ENCODE results near the gene SGMS2.

Gene SGMS2

DNA sequence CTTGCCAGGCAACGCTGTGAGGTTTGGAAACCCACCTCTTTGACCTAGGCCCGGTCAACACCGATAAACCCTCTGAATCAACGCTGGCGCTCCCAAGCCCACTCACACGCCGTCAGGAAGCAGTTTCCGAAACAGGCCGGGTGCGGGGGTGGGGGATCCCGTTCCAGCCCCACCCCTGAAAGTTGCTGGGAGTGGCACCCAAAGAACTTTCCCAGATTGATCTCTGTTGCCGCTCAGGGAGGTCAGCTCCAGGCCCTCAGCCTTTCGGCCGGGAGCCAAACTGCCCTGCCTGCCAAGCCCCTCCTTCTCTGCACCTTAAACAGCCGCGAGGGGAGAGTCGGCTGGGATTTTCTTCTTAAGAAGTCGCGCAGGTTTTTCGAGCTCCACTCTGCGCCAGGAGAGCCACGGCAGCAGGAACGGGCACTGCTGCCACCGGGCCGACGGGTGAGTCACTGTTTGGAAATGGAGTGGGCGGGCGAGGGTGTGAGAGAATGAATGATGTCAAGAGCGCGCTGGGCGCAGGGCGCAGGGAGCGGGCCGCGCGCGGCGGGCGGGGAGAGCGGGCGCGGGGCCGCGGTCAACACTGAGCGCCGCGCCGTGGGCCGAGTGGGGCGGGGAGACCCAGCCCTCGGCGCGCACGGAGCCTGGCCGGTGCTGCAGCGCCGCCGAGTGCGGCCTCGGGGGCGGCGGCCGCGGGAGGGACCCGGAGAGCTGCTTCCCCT lies at the start of gene SGMS2:
TSS of gene SGMS2 (plus strand) at position 583 of the 722 bp plus-strand sequence. CDS start 70,622 bp downstream, outside the sequence.
- Histone ChIP-seq H3K27ac (peak within 1 kb of the TSS; percentile 43; the same call in 1 of the 2 replicates), H3K4me3 (ENCODE audit: low read depth, low read length) (peak within 1 kb of the TSS; percentile 92), H3K27me3 (ENCODE audit: insufficient read depth, low read depth, severe bottlenecking) (no peaks in the 10 kb centered on the region), H3K9me3 (ENCODE audit: severe bottlenecking) (no peaks in the 10 kb centered on the region), H3K36me3 (no peaks in the 10 kb centered on the region)
- no peak for TF ChIP-seq CTCF (IDR thresholded peaks at IDR 0.05; ENCODE audit: low read depth, low read length)
- DNase-seq, result peak; percentile 73

DNA sequence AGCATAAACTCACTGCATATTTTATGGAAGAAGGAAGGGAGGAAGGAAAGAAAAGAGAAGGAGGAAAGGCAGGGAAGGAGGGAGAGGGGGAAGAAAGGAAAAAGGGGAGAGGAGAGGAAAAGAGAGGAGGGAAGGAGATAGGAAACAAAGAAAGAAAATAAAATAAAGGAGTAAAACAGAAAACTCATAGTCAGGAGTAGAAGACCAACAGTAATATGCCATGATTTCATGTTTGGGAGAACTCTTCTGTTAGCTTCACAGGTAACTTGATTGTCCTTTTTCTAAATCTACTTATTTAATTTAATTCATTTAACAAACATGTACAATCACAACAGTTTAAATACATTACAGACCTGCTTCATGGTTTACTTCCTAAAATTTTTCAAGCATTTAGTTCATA lies 46.8 kb upstream of the SGMS2 start:
- TF ChIP-seq CTCF (IDR thresholded peaks at IDR 0.05; ENCODE audit: low read depth, low read length), result no peak

DNA sequence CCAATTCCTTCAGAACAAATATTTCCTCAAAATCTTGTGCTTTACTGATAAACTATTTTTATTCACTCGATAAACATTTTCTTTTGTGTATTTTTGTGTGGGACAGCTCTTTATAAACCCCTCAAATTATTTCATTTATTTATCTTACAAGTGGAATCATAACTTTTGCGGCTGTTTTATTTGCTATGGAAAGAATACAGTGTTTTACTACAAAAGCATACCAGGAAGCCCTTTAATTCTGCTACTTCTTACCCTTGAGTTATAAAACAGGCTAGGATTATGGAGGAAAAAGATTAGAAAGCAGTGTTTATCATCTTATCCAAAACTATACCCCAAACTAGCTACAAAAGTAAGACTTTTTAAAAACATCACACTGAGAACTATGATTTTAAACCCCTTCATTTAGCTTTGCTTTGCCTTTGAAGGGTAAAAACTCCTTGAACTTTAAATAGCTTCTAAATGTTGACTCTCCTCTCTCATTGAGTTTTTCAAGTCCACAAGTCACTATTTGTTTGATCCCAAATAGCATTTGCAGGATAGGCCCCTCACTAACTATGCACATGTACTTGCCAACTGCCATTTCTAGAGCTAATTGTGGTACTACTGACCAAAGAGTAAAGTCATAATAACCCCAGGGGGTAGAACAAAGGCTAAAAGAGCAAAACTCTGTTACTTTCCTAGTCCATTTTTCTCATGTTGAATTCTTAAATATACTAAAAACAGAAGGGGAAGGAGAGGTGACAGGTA lies 45.8 kb upstream of the SGMS2 start:
- Histone ChIP-seq H3K27ac (no peak overlapping the region), H3K36me3 (no peaks in the 10 kb centered on the region), H3K4me3 (ENCODE audit: low read depth, low read length) (no peak overlapping the region), H3K9me3 (ENCODE audit: severe bottlenecking) (no peaks in the 10 kb centered on the region), H3K27me3 (ENCODE audit: insufficient read depth, low read depth, severe bottlenecking) (no peaks in the 10 kb centered on the region)
- no peak for TF ChIP-seq CTCF (IDR thresholded peaks at IDR 0.05; ENCODE audit: low read depth, low read length)
- no peak for DNase-seq

More for the DNA sequence above, 46.8 kb upstream of the SGMS2 start:
- no peaks in the 10 kb centered on the region for H3K36me3 ChIP-seq
- no peaks in the 10 kb centered on the region for H3K9me3 ChIP-seq (ENCODE audit: severe bottlenecking)
- no peak overlapping the region for H3K27ac ChIP-seq
- no peak for DNase-seq
- H3K4me3 ChIP-seq (ENCODE audit: low read depth, low read length), result no peak overlapping the region
- H3K27me3 ChIP-seq (ENCODE audit: insufficient read depth, low read depth, severe bottlenecking), result no peaks in the 10 kb centered on the region

GRCh38 chr4:107780665-107781064 lies 44.1 kb upstream of the SGMS2 start:
- H3K36me3 ChIP-seq, result no peaks in the 10 kb centered on the region
- H3K27ac ChIP-seq, result no peak overlapping the region
- no peaks in the 10 kb centered on the region for H3K9me3 ChIP-seq (ENCODE audit: severe bottlenecking)
- H3K4me3 ChIP-seq (ENCODE audit: low read depth, low read length), result no peak overlapping the region
- H3K27me3 ChIP-seq (ENCODE audit: insufficient read depth, low read depth, severe bottlenecking), result no peaks in the 10 kb centered on the region
- DNase-seq, result peak; percentile 41
- no peak for TF ChIP-seq CTCF (IDR thresholded peaks at IDR 0.05; ENCODE audit: low read depth, low read length)

DNA sequence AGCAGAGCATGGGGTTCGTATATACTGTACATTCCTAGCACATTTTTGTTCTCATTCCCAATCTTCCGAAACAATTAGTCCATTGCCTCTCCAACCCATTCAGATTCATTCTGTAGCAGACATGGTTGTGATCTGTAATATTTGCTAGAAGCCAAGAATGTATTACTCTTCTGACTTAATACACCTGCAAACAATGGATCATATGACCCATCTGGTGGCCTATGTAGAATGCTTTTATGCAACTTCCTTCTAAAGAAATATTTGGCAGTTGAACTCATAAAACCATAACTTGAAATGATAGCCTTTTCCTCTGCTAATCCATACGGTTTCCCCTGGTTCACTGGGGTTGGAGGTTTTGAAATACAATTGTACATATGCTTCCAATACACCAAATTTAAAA lies 32.8 kb upstream of the SGMS2 start:
- no peak for DNase-seq
- no peak overlapping the region for H3K27ac ChIP-seq
- no peaks in the 10 kb centered on the region for H3K27me3 ChIP-seq (ENCODE audit: insufficient read depth, low read depth, severe bottlenecking)
- no peak overlapping the region for H3K4me3 ChIP-seq (ENCODE audit: low read depth, low read length)
- no peaks in the 10 kb centered on the region for H3K36me3 ChIP-seq
- H3K9me3 ChIP-seq (ENCODE audit: severe bottlenecking), result peaks cover 17% of the 10 kb centered on the region
- no peak for TF ChIP-seq CTCF (IDR thresholded peaks at IDR 0.05; ENCODE audit: low read depth, low read length)
